22Rv1 (cell line): ENCODE data around the gene SEMA4B.

ENCODE experiments used
- H3K27ac ChIP-seq: fragments of 450-650 bp; 2 replicates; pipeline ENCODE4 v1.5.1; 2017
- CTCF ChIP-seq: fragments of 450-650 bp; IDR thresholded peaks from 2 replicates; pipeline ENCODE4 v1.5.1; 2017; ENCODE audit warnings: mild to moderate bottlenecking
- ZFX ChIP-seq: fragments of 450-650 bp; IDR thresholded peaks from 2 replicates; pipeline ENCODE4 v1.6.1; 2017; ENCODE audit warnings: antibody characterized with exemption, borderline replicate concordance

SEMA4B gene

GRCh38 chr15:90208356-90208755 is 7.2 kb downstream of the SEMA4B start:
- no peak overlapping the region for H3K27ac ChIP-seq
- TF ChIP-seq CTCF (no peak), ZFX (no peak)

GRCh38 chr15:90209591-90209990 is 8.5 kb downstream of the SEMA4B start:
- TF ChIP-seq ZFX (no peak), CTCF (no peak)
- H3K27ac ChIP-seq, result no peak overlapping the region

- TF ChIP-seq ZFX (no peak), CTCF (no peak)
Observed at GRCh38 chr15:90210593-90210992, 9.5 kb downstream of the SEMA4B start.

GRCh38 chr15:90211009-90211408 is 9.9 kb downstream of the SEMA4B start:
- H3K27ac ChIP-seq, result no peak overlapping the region
- TF ChIP-seq ZFX (no peak), CTCF (no peak)

More at GRCh38 chr15:90210593-90210992, 9.5 kb downstream of the SEMA4B start:
- no peak overlapping the region for H3K27ac ChIP-seq

GRCh38 chr15:90211440-90212143 is 10.5 kb downstream of the SEMA4B start:
- no peak for TF ChIP-seq CTCF
- no peak for TF ChIP-seq ZFX
- H3K27ac ChIP-seq, result no peak overlapping the region

GRCh38 chr15:90212221-90213098 is 11.3 kb downstream of the SEMA4B start:
- TF ChIP-seq ZFX, result no peak
- TF ChIP-seq CTCF, result no peak
- no peak overlapping the region for H3K27ac ChIP-seq

- TF ChIP-seq CTCF (no peak), ZFX (no peak)
- H3K27ac ChIP-seq, result no peak overlapping the region
Observed at GRCh38 chr15:90213122-90213817, 12.1 kb downstream of the SEMA4B start.
